IMR-90 (cell line): ENCODE results near the gene WWP2.

Experiments used
- CHD1 ChIP-seq: IDR thresholded peaks from 2 replicates; pipeline ENCODE4 v1.6.1; 2012; ENCODE audit warnings: low read depth, low read length, improper control_type of control experiment
- FOS ChIP-seq: fragments of 150-350 bp; IDR thresholded peaks from 2 replicates; pipeline ENCODE4 v1.6.1; 2016; ENCODE audit warnings: low read depth, low read length
- SMC3 ChIP-seq: fragments of 150-350 bp; IDR thresholded peaks from 2 replicates; pipeline ENCODE4 v1.6.1; 2016; ENCODE audit warnings: low read depth, mild to moderate bottlenecking, antibody characterized with exemption, low read length, moderate library complexity
- TF ChIP-seq, protein P1 (sequence below): conservative IDR thresholded peaks from 2 replicates; pipeline ENCODE4 v1.5.1; 2012; ENCODE audit warnings: mild to moderate bottlenecking, low read depth, low read length, improper control_type of control experiment

DNA sequence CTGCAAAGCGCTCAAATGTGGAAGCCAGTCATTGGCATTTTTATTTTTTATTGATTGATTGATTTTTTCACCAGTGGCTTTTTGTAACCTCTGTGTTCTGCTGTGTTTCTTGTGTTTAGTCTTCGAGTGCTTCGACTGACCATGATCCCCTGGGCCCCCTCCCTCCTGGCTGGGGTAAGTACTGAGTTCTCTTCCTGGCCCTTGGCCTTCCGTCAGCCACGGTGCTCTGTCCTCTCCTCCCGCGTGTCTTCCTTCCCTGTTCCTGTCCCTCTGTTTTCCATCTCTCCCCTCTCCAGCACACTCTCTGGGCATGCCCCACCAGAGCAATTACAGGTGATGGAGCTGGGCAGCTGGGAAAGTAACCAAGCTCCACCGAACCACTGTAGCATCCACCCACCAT is 163.2 kb downstream of the WWP2 start:
- TF ChIP-seq, protein P1, sequence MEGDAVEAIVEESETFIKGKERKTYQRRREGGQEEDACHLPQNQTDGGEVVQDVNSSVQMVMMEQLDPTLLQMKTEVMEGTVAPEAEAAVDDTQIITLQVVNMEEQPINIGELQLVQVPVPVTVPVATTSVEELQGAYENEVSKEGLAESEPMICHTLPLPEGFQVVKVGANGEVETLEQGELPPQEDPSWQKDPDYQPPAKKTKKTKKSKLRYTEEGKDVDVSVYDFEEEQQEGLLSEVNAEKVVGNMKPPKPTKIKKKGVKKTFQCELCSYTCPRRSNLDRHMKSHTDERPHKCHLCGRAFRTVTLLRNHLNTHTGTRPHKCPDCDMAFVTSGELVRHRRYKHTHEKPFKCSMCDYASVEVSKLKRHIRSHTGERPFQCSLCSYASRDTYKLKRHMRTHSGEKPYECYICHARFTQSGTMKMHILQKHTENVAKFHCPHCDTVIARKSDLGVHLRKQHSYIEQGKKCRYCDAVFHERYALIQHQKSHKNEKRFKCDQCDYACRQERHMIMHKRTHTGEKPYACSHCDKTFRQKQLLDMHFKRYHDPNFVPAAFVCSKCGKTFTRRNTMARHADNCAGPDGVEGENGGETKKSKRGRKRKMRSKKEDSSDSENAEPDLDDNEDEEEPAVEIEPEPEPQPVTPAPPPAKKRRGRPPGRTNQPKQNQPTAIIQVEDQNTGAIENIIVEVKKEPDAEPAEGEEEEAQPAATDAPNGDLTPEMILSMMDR = no peak
- no peak for TF ChIP-seq FOS
- TF ChIP-seq CHD1 = no peak
- no peak for TF ChIP-seq SMC3
